ENCODE measurements around the gene MEG3. TPM values are rescaled to one million over a fixed set of nuclear protein-coding genes. Genes with fewer than 3 reads are reported as not detected.

The MEG3 gene
- total RNA-seq, 1 donor from 2014 or later = 20.6 TPM

DNA sequence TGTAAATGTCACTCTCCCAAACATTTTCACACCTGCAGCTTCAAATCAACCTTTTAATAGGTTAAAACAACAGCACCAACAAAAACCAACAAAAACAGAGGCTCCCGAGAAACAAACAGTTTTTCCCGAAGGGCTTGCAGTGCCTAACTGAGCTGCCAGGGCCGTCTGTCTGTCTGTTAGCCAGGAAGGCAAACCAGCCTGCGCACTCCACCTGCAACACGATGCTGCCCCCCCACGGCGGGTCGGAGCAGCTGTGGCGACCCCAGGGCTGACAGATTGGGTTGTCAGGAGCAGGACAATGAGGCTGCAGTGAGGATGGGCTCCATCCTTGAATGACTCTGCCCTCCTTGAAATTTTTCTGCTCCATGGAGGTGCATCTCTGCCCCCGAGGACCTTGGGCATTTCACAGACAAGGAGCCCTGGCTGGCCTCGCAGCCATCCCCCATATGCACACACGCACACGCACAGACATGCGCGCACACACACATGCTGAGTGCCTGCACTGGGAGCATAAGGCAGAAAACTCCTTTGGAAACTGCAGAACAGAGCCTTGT is 75.0 kb downstream of the MEG3 start:
- intact Hi-C loops (cut with micrococcal nuclease) = no loop called here
- ATAC-seq (peak; percentile 23), DNase-seq (no peak)

DNA sequence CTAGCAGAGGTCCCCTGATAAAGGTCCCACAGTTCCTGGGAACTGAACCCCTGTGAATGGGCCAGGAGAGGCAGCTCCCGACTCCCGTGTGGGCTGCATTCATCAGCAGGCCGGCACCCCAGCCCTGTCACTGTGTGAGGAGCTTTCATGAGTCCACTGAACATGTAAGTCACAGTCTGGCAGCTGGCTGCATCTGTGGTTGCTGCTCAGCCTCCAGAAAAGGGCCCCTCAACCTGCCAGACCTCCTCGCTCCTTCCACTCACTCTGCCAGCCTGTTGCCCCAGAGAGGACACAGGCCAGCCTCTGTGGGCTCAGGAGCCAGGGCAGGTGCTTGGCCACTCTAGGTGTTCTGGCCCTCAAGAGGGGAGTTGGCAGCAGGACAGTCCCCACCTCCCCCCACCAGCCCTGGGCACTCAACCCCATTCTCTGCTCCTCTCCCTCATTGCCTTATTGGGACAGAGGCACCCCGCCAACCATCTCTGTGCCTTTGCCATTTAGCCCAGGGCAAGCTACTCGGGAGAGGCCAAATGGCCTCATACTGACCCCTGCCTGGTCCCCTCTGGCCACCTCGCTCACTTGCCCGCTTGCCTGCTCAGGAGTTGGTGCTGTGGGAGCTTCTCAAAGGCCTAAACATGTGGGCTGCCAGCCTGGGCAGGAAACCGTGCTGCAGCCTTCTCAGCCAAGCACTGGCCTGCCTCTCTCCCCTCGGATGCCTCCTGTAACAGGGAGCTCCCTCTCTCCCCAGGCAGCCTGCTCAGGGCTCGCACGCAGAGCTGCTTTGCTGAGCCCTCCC is 75.7 kb downstream of the MEG3 start:
- ATAC-seq (no peak), DNase-seq (no peak)
- intact Hi-C loops (cut with micrococcal nuclease) = no loop called here

GRCh38 chr14:100902295-100903133 is 76.6 kb downstream of the MEG3 start:
- intact Hi-C loops (cut with micrococcal nuclease) = no loop called here
- ATAC-seq (no peak), DNase-seq (no peak)

GRCh38 chr14:100903134-100903468 is 77.2 kb downstream of the MEG3 start:
- intact Hi-C loops (cut with micrococcal nuclease) = no loop called here
- ATAC-seq = no peak
- DNase-seq = no peak

GRCh38 chr14:100903672-100904185 is 77.8 kb downstream of the MEG3 start, which contains the start of gene RTL1:
Gene RTL1 (minus strand): TSS chr14:100903722. CDS start chr14:100884788, 18,934 bp downstream.
- DNase-seq (no peak), ATAC-seq (no peak)
- intact Hi-C loops (cut with micrococcal nuclease) = no loop called here

DNA sequence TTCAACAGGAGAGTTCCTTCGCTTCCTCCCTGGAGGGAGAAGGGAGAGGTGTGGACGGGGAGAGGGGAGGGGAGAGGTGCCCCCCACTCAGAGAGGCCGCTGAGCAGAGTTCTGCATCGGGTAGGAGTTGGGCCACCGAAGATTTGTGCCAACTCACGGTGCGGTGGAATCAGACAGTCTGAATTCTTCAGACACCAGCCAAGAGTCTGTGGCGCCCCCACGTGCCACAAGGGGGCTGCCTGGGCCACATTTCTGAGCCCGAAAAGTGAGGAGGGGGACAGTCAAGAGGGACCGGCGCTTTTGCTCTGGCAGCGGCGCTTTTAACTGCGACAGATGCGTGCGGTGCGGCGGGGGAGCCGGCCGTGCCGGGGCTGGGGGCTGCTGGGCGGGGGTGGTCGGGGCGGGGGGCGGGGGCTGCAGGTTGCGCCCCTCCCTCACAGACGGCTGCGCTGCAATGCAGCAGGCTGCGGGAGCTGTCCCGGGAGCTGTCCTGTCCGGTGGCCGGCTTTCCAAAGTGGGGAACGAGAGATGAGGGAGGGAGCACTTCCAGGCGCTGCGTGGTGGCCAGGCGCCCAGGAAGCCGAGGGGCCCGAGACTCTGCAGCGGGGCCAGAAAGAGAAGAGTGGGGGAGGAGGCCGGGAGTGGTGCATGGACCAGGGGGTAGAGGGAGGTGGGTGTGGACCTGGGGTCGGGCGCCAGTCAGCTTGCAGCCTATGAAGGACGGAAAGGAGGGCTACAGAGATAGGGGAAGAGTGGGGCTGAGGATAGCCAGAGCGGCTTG is 78.6 kb downstream of the MEG3 start:
- DNase-seq (no peak), ATAC-seq (no peak)
- intact Hi-C loops (cut with micrococcal nuclease) = no loop called here

DNA sequence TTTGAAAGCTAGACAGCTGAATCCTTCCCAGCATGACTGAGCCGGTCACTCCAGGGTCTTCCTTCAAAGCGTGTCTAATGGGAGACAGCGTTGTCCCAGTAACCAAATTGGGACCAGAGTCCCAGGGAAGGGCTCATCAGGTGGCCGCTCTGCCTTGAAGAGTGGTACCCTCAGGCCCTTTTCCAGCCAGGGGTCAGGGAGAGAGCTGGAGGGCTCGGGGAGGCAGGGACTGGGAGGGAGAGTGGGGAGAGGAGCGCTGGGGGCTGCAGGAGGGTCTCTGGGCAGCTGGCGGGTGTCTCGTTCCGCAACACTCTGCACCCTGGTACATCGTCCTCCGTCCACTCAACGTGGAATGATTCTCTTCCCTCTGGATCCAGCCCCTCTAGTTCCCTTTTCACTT is 79.2 kb downstream of the MEG3 start:
- intact Hi-C loops (cut with micrococcal nuclease) = no loop called here
- no peak for ATAC-seq
- no peak for DNase-seq

DNA sequence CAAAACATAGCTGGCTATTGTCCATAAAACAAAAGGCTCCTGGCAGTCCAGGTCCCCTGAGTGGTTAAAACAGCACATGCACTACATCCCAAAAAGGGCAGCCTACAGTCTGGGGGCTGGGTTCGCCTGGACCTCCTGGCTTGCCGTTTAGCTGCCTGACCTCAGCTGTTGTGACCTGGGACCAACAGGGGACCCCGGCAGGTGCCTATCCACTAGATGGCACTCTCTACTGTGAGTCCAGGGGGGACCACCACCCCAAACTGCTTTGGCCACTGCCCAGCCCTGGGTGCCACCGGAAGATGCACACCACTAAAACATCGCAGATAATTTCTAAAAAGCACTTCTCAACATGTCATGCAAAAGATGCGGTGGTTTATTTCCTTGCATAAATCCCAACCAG is 80.5 kb downstream of the MEG3 start:
- ATAC-seq (no peak), DNase-seq (no peak)
- intact Hi-C loops (cut with micrococcal nuclease) = no loop called here

DNA sequence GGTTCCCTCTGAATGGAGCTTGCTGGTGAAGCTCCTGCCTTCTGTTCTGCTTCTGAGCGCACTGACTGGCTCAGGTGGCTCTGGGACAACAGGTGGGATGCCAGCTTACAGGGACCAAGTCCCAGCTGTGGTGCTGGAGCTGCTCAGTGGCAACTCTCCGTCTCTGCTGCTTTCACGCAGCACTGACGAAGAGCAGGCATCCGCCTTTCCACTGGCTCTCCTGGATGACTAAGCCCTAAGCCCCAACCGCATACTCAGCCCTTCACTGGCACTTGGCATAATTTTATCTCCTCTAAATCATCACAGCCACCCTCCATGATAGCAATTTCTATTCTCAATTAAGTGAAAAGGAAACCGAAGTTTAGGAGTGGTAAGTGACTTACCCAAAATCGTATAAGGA is 81.3 kb downstream of the MEG3 start:
- intact Hi-C loops (cut with micrococcal nuclease) = no loop called here
- ATAC-seq (no peak), DNase-seq (no peak)

DNA sequence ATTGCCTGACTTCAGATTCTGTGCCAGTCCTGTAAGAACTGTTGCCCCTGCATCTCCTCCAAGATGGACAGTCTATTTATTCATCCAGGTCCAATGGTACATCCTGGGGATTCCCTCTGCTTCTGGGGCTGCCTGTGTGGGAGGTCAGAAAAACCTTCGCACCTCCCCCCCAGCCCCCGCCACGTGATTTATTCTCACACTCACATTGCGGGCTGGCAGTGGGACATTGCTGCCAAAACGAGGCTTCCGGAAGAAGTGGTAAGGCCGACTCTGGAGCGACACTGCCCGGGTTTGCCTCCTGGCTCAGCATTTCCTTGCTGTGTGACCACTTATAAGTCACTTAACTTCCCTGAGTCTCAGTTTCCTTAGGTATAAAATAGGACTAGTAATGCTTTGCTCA is 83.5 kb downstream of the MEG3 start:
- intact Hi-C loops (cut with micrococcal nuclease) = no loop called here

More for the DNA sequence above, 83.5 kb downstream of the MEG3 start:
- no peak for ATAC-seq
- DNase-seq = no peak

Small RNA genes within 50 kb of the gene (microRNA-seq; reads per million reads assigned to microRNA genes)
- gene MIR127 (ENCODE audit: borderline number of aligned reads) (487 reads per million, percentile 66 among the genes with 10 or more reads in this experiment), gene MIR136 (ENCODE audit: borderline number of aligned reads) (10.8 reads per million, percentile 7 among the genes with 10 or more reads in this experiment), gene MIR2392 (ENCODE audit: borderline number of aligned reads) (not detected), gene MIR337 (ENCODE audit: borderline number of aligned reads) (134 reads per million, percentile 42 among the genes with 10 or more reads in this experiment), gene MIR431 (ENCODE audit: borderline number of aligned reads) (13.7 reads per million, percentile 11 among the genes with 10 or more reads in this experiment), gene MIR432 (ENCODE audit: borderline number of aligned reads) (8.8 reads per million), gene MIR433 (ENCODE audit: borderline number of aligned reads) (16.7 reads per million, percentile 14 among the genes with 10 or more reads in this experiment), gene MIR493 (ENCODE audit: borderline number of aligned reads) (74.5 reads per million, percentile 34 among the genes with 10 or more reads in this experiment), gene MIR665 (ENCODE audit: borderline number of aligned reads) (not detected)

Other genes starting within 250 kb of the MEG3 start
- 0.79 TPM for gene BEGAIN, start 238.7 kb upstream of the MEG3 start, total RNA-seq
- gene DLK1, start 99.2 kb upstream of the MEG3 start, total RNA-seq = 22.7 TPM
- not detected for gene RTL1, start 77.6 kb downstream of the MEG3 start, total RNA-seq